H1 (cell line): ENCODE data around the gene NPBWR2. TPM values are rescaled to one million over a fixed set of nuclear protein-coding genes. Genes with fewer than 3 reads are reported as not detected.

Experiments used
- CTCF ChIA-PET: fragments of 300-600 bp; sonication (Branson Sonifier 250); formaldehyde crosslinking; loops from one replicate; lab custom pipeline; 2021; ENCODE audit not compliant: partially characterized antibody; lab: Charles Lee
- POLR2A ChIA-PET: fragments of 300-600 bp; sonication (Branson Sonifier 250); formaldehyde crosslinking; loops from one replicate; lab custom pipeline; 2021; ENCODE audit warnings: inconsistent platforms; ENCODE audit not compliant: partially characterized antibody; lab: Charles Lee
- DNase-seq, 2 experiments: peaks; one replicate each; pipeline versions ENCODE4 v3.0.0 to v3.0.0-alpha.2; 2010 to 2022; ENCODE audit warnings: low spot score in 2 of 2, low read depth in 1 of 2, mixed read lengths in 1 of 2
- FAIRE-seq: peaks from 2 replicates; lab custom pipeline; 2011; peaks lifted over from hg19 to GRCh38; lab: Jason Lieb, UNC
- H2AFZ ChIP-seq: 2 replicates; pipeline ENCODE4 v1.8.1; 2012; ENCODE audit warnings: low read length, inconsistent platforms
- H2AK5ac ChIP-seq: 2 replicates; pipeline ENCODE4 v1.6.1; 2013; ENCODE audit warnings: low read depth, low read length
- H2BK120ac ChIP-seq: replicated peaks from 2 replicates; pipeline ENCODE3; 2013; ENCODE audit warnings: low read depth, low read length, inconsistent platforms
- H2BK12ac ChIP-seq: 2 replicates; pipeline ENCODE4 v1.6.1; 2013; ENCODE audit warnings: low read depth, low read length
- H2BK15ac ChIP-seq: 2 replicates; pipeline ENCODE4 v1.6.1; 2013; ENCODE audit warnings: low read length
- H2BK20ac ChIP-seq: 2 replicates; pipeline ENCODE4 v1.6.1; 2013; ENCODE audit warnings: low read length
- H2BK5ac ChIP-seq: 2 replicates; pipeline ENCODE4 v1.6.1; 2013; ENCODE audit warnings: low read depth, low read length
- H3K14ac ChIP-seq: 2 replicates; pipeline ENCODE4 v1.6.1; 2013; ENCODE audit warnings: inconsistent platforms; ENCODE audit not compliant: insufficient read length
- H3K18ac ChIP-seq: 2 replicates; pipeline ENCODE4 v1.6.1; 2013; ENCODE audit warnings: low read length; ENCODE audit errors: extremely low read depth
- H3K23ac ChIP-seq: 2 replicates; pipeline ENCODE4 v1.6.1; 2013; ENCODE audit warnings: inconsistent platforms; ENCODE audit not compliant: insufficient read length
- H3K23me2 ChIP-seq: 2 replicates; pipeline ENCODE4 v1.6.1; 2013; ENCODE audit warnings: low read depth, low read length
- H3K27ac ChIP-seq: 2 replicates; pipeline ENCODE4 v1.6.1; 2011; ENCODE audit warnings: low read depth, low read length, inconsistent platforms
- H3K27me3 ChIP-seq, 4 experiments: replicated peaks in 1 of 4; 1 replicate in 1 of 4; 2 replicates in 3 of 4; pipeline versions ENCODE4 v1.6.1 to v1.8.1; 2011 to 2013; ENCODE audit warnings: low read length in 3 of 4, mild to moderate bottlenecking in 3 of 4, inconsistent platforms in 2 of 4, mixed read lengths in 2 of 4, moderate library complexity in 1 of 4; ENCODE audit not compliant: control insufficient read depth in 3 of 4, insufficient read depth in 3 of 4; ENCODE audit errors: extremely low read depth in 1 of 4
- H3K36me3 ChIP-seq, 4 experiments: 2 replicates each; pipeline versions ENCODE4 v1.6.1 to v1.8.1; 2011 to 2013; ENCODE audit warnings: mild to moderate bottlenecking in 4 of 4, low read length in 3 of 4, moderate library complexity in 2 of 4, control low read depth in 1 of 4, inconsistent platforms in 1 of 4; ENCODE audit not compliant: insufficient read depth in 4 of 4, control insufficient read depth in 2 of 4
- H3K4ac ChIP-seq: replicated peaks from 2 replicates; pipeline ENCODE3; 2013; ENCODE audit warnings: low read length, low read depth, mixed read lengths, inconsistent platforms; ENCODE audit not compliant: insufficient read length
- H3K4me1 ChIP-seq, 4 experiments: replicated peaks in 1 of 4; 1 replicate in 1 of 4; 2 replicates in 3 of 4; pipeline versions ENCODE4 v1.6.1 to v1.8.1; 2011 to 2013; ENCODE audit warnings: low read length in 3 of 4, inconsistent platforms in 2 of 4, mixed read lengths in 1 of 4; ENCODE audit not compliant: insufficient read depth in 4 of 4, control insufficient read depth in 3 of 4
- H3K4me2 ChIP-seq, 2 experiments: 2 replicates each; pipeline versions ENCODE4 v1.6.1 to v1.8.1; 2011 to 2013; ENCODE audit warnings: low read depth in 2 of 2, low read length in 2 of 2, control low read depth in 1 of 2, inconsistent platforms in 1 of 2, mild to moderate bottlenecking in 1 of 2; ENCODE audit not compliant: insufficient read depth in 1 of 2
- H3K4me3 ChIP-seq, 4 experiments: fragments of 200-600, 300-600 bp in 1 of 4; sonication (generic), shearing (Covaris generic), sonication (Bioruptor Twin) in 1 of 4; 2 replicates each; pipeline versions ENCODE4 v1.5.1 to v1.8.1; 2011 to 2016; ENCODE audit warnings: low read length in 4 of 4, low read depth in 3 of 4, control low read depth in 2 of 4, inconsistent platforms in 2 of 4, mild to moderate bottlenecking in 2 of 4, mixed read lengths in 1 of 4, moderate library complexity in 1 of 4; ENCODE audit not compliant: insufficient read depth in 2 of 4; ENCODE audit errors: extremely low read depth in 1 of 4
- H3K56ac ChIP-seq: replicated peaks from 2 replicates; pipeline ENCODE3; 2013; ENCODE audit warnings: low read depth, mild to moderate bottlenecking, mixed read lengths, low read length, inconsistent platforms; ENCODE audit not compliant: insufficient read length
- H3K79me1 ChIP-seq: 2 replicates; pipeline ENCODE4 v1.6.1; 2013; ENCODE audit warnings: low read depth, low read length, control low read depth
- H3K79me2 ChIP-seq, 2 experiments: 2 replicates each; pipeline versions ENCODE4 v1.6.1 to v1.8.1; 2012 to 2013; ENCODE audit warnings: low read length in 2 of 2, mild to moderate bottlenecking in 2 of 2, inconsistent platforms in 1 of 2; ENCODE audit not compliant: insufficient read depth in 2 of 2, control insufficient read depth in 1 of 2
- H3K9ac ChIP-seq, 4 experiments: replicated peaks in 1 of 4; 1 replicate in 1 of 4; 2 replicates in 3 of 4; pipeline versions ENCODE4 v1.6.1 to v1.8.1; 2011 to 2013; ENCODE audit warnings: low read depth in 3 of 4, low read length in 3 of 4, control low read depth in 2 of 4, mild to moderate bottlenecking in 2 of 4, moderate library complexity in 2 of 4, inconsistent platforms in 1 of 4; ENCODE audit errors: extremely low read depth in 1 of 4
- H3K9me3 ChIP-seq, 2 experiments: 2 replicates each; pipeline versions ENCODE4 v1.6.1 to v1.8.1; 2012 to 2013; ENCODE audit warnings: mild to moderate bottlenecking in 2 of 2, moderate library complexity in 2 of 2, control low read depth in 1 of 2, inconsistent platforms in 1 of 2, low read depth in 1 of 2, low read length in 1 of 2, mixed read lengths in 1 of 2; ENCODE audit not compliant: insufficient read depth in 2 of 2
- H4K20me1 ChIP-seq, 2 experiments: replicated peaks in 1 of 2; 2 replicates each; pipeline versions ENCODE3 to v1.8.1; 2011 to 2013; ENCODE audit warnings: inconsistent platforms in 2 of 2, low read length in 2 of 2, mild to moderate bottlenecking in 1 of 2; ENCODE audit not compliant: insufficient read depth in 2 of 2, control insufficient read depth in 1 of 2
- H4K5ac ChIP-seq: 2 replicates; pipeline ENCODE4 v1.6.1; 2013; ENCODE audit warnings: low read length, low read depth, mixed read lengths, inconsistent platforms; ENCODE audit not compliant: insufficient read length
- H4K8ac ChIP-seq: 2 replicates; pipeline ENCODE4 v1.8.0; 2013; ENCODE audit warnings: mild to moderate bottlenecking, moderate library complexity, low read length, inconsistent platforms; ENCODE audit not compliant: insufficient read depth; ENCODE audit errors: extremely low read depth
- H4K91ac ChIP-seq: replicated peaks from 2 replicates; pipeline ENCODE3; 2013; ENCODE audit warnings: low read length, mixed read lengths, inconsistent platforms; ENCODE audit not compliant: insufficient read length
- BCL11A ChIP-seq, 2 experiments: IDR thresholded peaks; one replicate each; pipeline ENCODE4 v1.6.1; 2011; ENCODE audit warnings: low read depth in 2 of 2, low read length in 2 of 2, mild to moderate bottlenecking in 2 of 2
- HDAC6 ChIP-seq: IDR thresholded peaks from one replicate; pipeline ENCODE4 v1.7.1; 2012; ENCODE audit warnings: low read depth, mild to moderate bottlenecking, inconsistent platforms, low read length, moderate library complexity
- JUN ChIP-seq: IDR thresholded peaks from 2 replicates; pipeline ENCODE4 v1.6.1; 2011; ENCODE audit warnings: low read depth, mild to moderate bottlenecking, improper control_type of control experiment, low read length
- KDM1A ChIP-seq: fragments of 200-600, 300-600 bp; sonication (generic); IDR thresholded peaks from 2 replicates; pipeline ENCODE4 v1.7.1; 2016; ENCODE audit warnings: mild to moderate bottlenecking, low read length, borderline replicate concordance
- KDM4A ChIP-seq: IDR thresholded peaks from one replicate; pipeline ENCODE4 v1.7.1; 2012; ENCODE audit warnings: low read depth, mild to moderate bottlenecking, moderate library complexity, low read length, inconsistent platforms; ENCODE audit not compliant: severe bottlenecking
- RAD21 ChIP-seq, 2 experiments: IDR thresholded peaks in 1 of 2; conservative IDR thresholded peaks in 1 of 2; 2 replicates each; pipeline ENCODE4 v1.6.1; 2011; ENCODE audit warnings: low read depth in 2 of 2, low read length in 2 of 2, improper control_type of control experiment in 1 of 2, inconsistent platforms in 1 of 2, mild to moderate bottlenecking in 1 of 2, moderate library complexity in 1 of 2
- SIX5 ChIP-seq: IDR thresholded peaks from 2 replicates; pipeline ENCODE4 v1.6.1; 2011; ENCODE audit warnings: mild to moderate bottlenecking, low read depth, low read length
- SP4 ChIP-seq: IDR thresholded peaks from 2 replicates; pipeline ENCODE4 v1.6.1; 2012; ENCODE audit warnings: low read length, inconsistent platforms
- WGBS, 2 experiments: shearing (Covaris generic) in 1 of 2; methylation state at CpG; one replicate each; pipeline versions ENCODE4 v1.1.6 to v1.1.7; 2013 to 2015; ENCODE audit warnings: low lambda C conversion rate in 2 of 2, mixed read lengths in 2 of 2, inconsistent platforms in 1 of 2, low coverage in 1 of 2, missing lambda C conversion rate in 1 of 2; ENCODE audit not compliant: insufficient replicate concordance in 2 of 2, insufficient coverage in 1 of 2, insufficient read length in 1 of 2; ENCODE audit errors: extremely low coverage in 1 of 2, missing lambda C conversion rate in 1 of 2; 5-methylcytosine and 5-hydroxymethylcytosine counted together
- polyA plus RNA-seq, 7 experiments: library from polyadenylated mRNA; depleted of rRNA in 3 of 7; stranded (reverse) in 5 of 7; unstranded in 2 of 7; fragments of >200 nt in 5 of 7; fragments of 200-250 nt in 2 of 7; gene quantifications; 1 replicate in 5 of 7; 2 replicates in 1 of 7; 4 replicates in 1 of 7; pipeline versions ENCODE4 v1.2.1 to v1.2.3, GENCODE V29; 2011 to 2013; ENCODE audit warnings: missing spikeins in 2 of 7, mixed read lengths in 2 of 7
- total RNA-seq: library from RNA; stranded (reverse); fragmentation: NEBNext Ultra II Directional; extraction: Animal tissue kit (Norgen Biotek cat#: 25700); gene quantifications from 2 replicates; pipeline ENCODE4 v1.2.1, GENCODE V29; 2021
- TF ChIP-seq, protein P1 (sequence below): IDR thresholded peaks from 2 replicates; pipeline ENCODE4 v1.6.1; 2012; ENCODE audit warnings: inconsistent platforms

The NPBWR2 gene
- total and polyA plus RNA-seq, 2 of the 8 experiments (the other 6 are each of a cell fraction or from before 2014, with no cell fraction given), result not detected

DNA sequence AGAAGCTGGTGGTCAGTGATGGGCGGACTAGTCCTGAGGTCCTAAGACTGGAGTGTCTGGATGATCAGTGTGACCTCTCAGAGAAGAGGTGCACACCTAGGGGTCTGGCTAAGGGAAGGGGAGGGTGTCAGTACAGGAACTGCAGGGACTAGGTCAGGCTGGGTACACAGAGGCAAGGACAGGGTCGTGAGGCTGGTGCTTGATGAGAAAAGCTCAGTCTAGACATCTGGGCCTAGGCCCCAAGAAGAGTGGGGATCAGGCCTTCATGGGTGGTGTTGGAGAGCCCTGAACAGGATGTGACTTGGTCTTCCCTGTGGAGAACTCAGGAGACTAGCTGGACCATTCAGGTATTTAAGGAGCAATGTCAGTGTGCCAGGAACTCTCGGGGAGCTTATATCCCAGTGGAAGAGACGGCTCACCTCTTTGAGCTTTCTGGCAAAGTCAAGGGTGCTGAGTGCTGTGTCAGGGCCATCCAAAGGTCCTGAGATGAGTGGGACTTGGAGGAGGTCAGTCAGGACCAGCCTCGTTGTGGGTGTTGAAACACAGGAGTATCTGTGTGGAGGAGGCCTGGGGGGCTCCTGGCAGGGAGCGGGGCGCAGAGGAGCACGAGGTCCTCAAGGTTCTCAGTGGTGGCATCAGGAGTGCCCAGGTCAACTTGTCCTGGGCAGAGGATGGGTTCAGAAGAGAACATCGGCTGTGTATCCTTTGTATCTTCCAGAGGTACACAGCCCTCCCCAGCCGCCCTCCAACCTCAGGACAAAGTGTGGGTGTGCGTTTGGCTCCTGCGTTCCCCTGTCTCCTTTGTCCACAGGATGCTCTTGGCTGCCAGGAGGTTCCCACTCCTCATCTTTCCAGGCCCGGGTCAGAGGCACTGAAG lies 43.6 kb upstream of the NPBWR2 start:
- Histone ChIP-seq H4K91ac (peak overlapping the region; percentile 52), H2AK5ac (no peak overlapping the region), H2BK15ac (0 out of 2 replicates have a peak overlapping the region, but pooled peaks have one; percentile 40), H2BK5ac (no peak overlapping the region), H2BK12ac (0 out of 2 replicates have a peak overlapping the region, but pooled peaks have one; percentile 17), H3K4me3 (no peak overlapping the region), H3K23me2 (peaks cover 7% of the 10 kb centered on the region; the same call in 1 of the 2 replicates), H3K4me1 (peaks cover 0 to 19% (median 11%) of the 10 kb centered on the region in 4 experiments; a peak in 5 of 7 replicates), H3K79me2 (no peaks in the 10 kb centered on the region), H3K56ac (no peak overlapping the region), H3K79me1 (no peaks in the 10 kb centered on the region), H3K18ac (no peak overlapping the region), H2AFZ (no peak overlapping the region), H2BK120ac (no peak overlapping the region), H4K20me1 (peaks cover 0 to 8% of the 10 kb centered on the region in 2 experiments), H3K9me3 (peaks cover under 1 to 4% of the 10 kb centered on the region in 2 experiments; a peak in 2 of 4 replicates), H3K27me3 (no peaks in the 10 kb centered on the region), H3K36me3 (no peaks in the 10 kb centered on the region; a peak in 1 of 8 replicates), H4K5ac (no peak overlapping the region), H3K14ac (no peak overlapping the region), H4K8ac (no peak overlapping the region; the same call in 1 of the 2 replicates), H3K27ac (no peak overlapping the region), H3K23ac (no peak overlapping the region), H3K4me2 (no peak overlapping the region), H2BK20ac (peak overlapping the region; percentile 34; the same call in 1 of the 2 replicates), H3K4ac (no peak overlapping the region), H3K9ac (no peak overlapping the region)
- 85% methylated on average over 13 of the region's 13 CpGs; no CpG with 5 or more reads in 1 of the 2 experiments for WGBS, 2 experiments
- DNase-seq, result peak in 1 of 2 experiments; percentile 30
- CTCF ChIA-PET, result interaction anchor here (0.9 to 2.0 kb wide), 7 partner anchors 9 to 71 kb away, joined by 3 to 4 read pairs (median 4); no protein-coding TSS in a partner anchor
- POLR2A ChIA-PET, result interaction anchor here (0.6 to 0.9 kb wide), 2 partner anchors 11 to 424 kb away, joined by 3 to 4 read pairs; no protein-coding TSS in a partner anchor
- no peak for FAIRE-seq
- TF ChIP-seq KDM1A, result no peak
- no peak for TF ChIP-seq KDM4A
- no peak for TF ChIP-seq SP4
- TF ChIP-seq BCL11A (IDR thresholded peaks at IDR 0.05; ENCODE audit: low read depth in 2 of 2, low read length in 2 of 2), result no peak
- no peak for TF ChIP-seq RAD21 (IDR thresholded peaks at IDR 0.05 in 1 of 2, conservative IDR thresholded peaks at IDR 0.05 in 1 of 2; ENCODE audit: low read depth in 2 of 2, low read length in 2 of 2)
- TF ChIP-seq SIX5, result no peak
- no peak for TF ChIP-seq JUN
- TF ChIP-seq HDAC6, result no peak
- TF ChIP-seq, protein P1, sequence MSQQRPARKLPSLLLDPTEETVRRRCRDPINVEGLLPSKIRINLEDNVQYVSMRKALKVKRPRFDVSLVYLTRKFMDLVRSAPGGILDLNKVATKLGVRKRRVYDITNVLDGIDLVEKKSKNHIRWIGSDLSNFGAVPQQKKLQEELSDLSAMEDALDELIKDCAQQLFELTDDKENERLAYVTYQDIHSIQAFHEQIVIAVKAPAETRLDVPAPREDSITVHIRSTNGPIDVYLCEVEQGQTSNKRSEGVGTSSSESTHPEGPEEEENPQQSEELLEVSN, result no peak
